ENCODE results near the gene MGMT.

The MGMT gene

DNA sequence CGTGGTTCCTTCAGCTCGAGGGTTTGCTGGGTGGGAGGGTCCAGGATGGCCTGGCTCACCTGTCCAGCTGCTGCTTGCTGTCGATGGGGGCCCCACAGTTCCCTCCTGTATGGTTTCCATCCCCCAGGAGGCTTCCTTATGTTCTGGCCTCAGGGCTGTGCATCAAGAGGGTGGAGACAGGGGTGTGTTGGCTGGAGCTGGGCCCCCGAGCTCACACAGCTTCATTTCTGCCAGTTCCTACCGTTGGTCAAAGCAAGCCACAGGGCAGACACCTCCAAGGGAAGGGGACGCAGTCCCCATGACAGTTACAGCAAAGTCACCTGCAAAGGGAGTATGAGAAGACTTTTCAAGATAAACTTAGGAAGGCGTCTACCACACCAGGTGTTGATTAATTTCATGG is 340.2 kb downstream of the MGMT start:
- DNase-seq (ENCODE audit: low read depth), result no peak

DNA sequence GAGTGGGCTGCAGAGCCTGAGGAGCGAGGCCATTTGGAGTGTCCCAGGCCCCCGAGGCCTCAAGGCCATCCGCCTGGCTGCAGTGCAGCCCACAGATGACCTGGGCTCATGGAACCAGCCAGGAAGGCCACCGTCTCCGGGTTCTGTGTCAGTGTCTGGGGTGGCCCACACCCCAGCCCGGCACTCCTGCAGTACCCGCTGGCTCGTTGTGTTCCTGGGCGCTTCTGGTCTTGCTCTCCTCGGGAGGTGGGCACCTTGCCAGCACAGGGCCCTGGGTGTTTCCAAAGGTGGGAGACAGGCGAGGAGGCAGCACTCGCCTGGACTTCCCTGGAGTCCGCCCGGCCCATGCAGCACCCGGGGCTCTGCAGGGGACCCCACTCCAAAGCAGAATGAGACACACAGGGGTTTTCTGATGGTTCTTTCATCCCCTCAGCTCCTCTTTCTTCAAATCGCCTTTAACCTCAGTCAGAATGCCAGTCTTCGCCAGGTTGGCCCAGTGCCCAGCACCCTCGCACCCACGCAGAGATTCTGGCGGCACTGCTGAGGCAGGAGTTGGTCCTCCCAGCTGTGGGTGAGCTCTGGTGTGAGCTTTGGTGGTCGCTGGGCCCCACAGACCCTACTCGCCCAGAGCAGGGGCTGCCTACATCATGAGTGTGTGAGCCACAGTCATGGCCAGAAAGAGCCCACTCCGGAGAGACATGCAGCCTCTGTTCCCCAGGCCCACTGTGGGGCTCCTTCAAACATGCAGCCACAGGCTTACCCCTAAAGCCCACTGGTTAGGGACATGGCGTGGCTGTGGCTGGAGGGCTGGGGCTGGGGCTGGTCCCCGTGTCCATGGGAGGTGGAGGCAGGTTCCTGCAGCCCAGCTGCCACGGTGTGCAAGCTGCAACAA is 341.3 kb downstream of the MGMT start:
- DNase-seq (ENCODE audit: low read depth), result no peak

DNA sequence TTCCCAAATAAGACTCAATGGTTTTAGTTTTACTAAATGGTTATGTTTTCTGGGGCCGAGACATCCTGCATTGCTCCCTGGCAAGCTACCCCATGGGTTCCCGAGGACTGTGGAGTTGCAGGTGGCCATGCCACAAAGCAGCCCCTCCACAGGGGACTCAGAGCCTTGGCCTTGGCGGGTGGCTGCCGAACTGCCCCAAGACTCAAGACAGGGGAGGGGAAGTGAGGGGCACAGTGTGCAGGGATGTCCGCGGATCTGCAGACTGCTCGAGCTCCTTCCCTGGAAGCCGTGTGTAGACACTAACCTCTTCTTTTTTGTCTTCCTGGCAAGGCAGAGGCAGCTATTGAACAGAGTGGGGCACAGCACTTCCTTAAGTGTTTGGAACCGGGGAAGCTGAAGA is 342.4 kb downstream of the MGMT start:
- no peak for DNase-seq (ENCODE audit: low read depth)

DNA sequence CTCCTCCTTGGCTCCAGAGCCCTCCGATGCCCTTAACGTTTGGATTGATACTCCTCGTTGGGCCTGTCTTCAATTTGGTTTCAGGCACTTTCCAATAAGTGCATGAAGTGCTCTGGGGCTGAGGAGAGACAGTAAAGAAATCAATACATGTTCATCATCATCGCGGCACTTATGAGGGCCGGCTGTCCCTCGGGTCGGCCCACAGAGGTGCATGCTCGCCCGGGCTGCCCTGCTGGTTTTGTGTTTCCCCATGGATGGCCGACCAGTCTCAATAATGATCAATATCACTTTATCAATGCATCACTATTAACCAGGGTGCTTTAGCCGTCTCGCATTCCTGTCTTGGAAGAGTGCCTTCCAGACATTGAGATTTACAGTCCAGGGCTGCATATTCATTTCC is 342.8 kb downstream of the MGMT start:
- no peak for DNase-seq (ENCODE audit: low read depth)

DNA sequence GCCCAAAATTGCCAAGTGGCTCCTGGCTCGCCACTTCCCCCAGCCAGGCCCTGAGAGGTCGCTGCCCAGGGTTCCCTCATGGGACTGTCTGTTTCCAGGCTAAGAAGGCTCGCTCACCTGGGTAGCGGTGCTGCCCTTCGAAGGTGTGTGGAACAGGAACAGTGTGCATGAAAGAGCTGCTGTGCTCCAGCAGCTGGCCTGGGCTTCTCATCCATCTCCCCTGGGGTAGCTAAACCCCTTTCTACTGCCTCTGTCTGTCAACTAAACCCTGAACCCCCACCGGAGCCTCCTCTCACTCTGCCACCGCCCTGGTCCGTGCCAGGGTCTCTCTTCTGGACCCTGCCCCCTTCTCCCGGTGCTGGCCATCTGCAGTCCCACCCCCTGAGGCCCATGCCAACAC is 344.2 kb downstream of the MGMT start:
- DNase-seq (ENCODE audit: low read depth), result no peak

DNA sequence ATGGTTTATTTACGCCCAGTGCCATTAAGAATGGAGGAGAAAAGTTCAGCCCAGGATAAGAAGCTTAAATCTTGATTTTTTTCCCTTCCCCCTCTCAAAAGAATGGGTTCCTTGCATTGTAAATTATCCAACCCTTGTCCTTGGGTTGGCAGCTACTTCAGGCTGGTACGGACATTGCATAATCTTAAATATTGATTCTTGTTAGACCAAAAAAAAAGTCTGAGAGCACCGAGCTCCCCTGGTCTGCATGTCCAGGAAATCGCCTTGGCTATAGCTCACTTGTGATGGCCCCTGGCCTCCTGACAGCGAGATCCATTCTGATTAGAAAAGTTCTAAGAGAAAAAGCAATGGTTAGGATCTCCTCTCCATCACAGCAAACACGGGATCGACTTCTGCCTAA is 345.4 kb downstream of the MGMT start:
- DNase-seq (ENCODE audit: low read depth), result no peak

DNA sequence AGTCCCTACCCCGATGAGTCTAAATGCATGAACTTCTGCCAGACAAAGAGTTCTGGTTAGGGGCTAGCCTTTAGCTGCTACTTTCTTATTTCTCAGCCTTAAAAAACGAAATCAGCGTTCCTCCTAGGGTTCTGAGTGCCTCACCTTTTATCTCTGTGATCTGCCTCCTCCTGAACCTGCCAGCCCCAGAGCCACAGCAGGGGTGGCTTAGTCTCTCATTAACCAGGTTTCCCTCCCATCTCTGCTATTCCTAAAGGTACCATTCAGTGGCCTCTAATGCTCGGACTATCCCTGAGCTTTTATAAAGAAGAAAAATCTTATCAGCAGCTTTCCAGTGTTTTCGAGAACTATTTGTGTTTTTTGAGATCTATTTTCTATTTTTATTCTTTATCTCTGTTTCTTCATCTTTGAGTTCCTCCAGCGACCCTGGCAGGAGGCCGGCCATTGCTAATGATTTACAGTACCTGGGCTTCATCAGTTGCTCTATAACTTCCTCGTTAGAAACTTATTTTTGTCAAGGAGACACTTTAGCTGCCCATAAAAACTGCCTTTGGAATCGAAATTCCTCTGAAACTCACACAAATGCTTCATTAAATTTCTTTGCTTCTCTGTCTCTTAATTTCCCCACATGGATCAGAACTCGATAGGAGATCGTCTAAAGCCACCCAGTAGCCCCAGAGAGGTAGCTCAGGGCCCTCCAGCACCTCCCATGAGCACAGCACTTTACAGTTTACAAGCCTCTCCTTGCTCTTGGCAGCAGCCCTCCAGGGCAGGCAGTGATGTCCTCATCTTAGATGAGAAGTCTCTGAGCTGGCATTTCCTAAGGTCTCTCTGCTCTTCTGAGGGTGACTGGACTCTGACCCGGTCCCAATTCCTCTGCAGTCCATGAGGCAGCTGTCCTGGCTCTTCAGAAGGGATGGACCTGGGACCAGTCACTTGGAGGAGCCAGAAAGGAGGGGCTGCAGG is 347.9 kb downstream of the MGMT start:
- DNase-seq (ENCODE audit: low read depth), result no peak

DNA sequence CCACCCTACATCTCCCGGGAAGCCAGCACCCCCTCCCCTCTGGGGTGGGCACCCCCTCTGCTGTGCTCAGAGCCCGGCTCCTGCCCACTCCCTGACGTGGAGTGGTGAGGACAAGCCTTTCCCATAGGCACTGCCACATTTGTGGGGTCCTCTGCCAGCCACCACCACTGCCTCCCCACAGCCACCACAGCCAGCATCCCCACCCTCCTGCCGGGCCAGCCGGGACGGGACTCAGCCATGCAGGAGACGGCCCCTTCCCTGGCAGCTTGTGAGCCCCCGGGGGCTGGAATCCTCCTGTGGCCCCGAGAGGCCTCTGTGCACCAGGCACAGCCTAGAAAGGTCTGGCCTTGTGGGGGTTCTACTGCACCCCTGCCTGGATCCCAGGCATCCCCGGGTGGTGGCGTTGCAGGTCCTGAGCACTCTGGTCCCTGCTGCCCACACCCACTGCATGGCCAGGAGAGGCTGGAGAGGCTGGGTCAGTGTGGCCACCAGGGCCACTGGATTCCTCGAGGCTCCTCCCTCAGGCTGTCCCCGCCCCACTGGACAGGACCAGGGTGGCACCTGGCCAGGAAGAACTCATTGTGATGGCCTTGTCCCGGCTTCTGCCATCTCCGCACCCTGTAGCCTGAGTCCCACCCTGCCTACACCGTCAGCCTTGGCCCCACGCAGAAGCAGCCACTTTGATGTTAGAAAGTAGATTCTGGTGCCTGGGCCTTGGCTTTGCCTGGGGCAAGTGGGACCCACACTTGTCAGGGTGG is 349.0 kb downstream of the MGMT start:
- DNase-seq (ENCODE audit: low read depth), result no peak

DNA sequence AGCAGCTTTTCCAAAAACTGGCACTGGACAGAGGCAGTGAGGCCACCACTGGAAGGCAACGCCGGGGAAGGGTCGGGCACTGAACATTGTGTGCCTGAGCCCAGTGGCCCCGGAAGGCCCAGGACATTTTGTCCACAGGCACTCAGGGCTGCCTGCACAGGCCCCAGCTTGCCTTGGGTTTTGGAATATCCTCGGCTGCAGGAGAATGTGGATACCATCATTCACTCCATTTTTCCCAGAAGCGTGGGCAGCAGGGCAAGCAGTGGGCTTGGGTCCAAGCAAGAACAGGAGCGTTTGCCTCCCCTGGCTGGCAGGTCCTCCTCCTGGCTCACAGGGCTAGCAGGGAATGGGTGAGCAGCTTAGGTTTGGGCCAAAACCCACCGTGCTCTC is 349.6 kb downstream of the MGMT start:
- DNase-seq (ENCODE audit: low read depth), result no peak

Data from T-helper 22 cell (primary cell).